ENCODE measurements around the gene CDKN2B-AS1. TPM values are rescaled to one million over a fixed set of nuclear protein-coding genes. Genes with fewer than 3 reads are reported as not detected.

CDKN2B-AS1 gene
- total RNA-seq, 1 donor from 2014 or later, result not detected

DNA sequence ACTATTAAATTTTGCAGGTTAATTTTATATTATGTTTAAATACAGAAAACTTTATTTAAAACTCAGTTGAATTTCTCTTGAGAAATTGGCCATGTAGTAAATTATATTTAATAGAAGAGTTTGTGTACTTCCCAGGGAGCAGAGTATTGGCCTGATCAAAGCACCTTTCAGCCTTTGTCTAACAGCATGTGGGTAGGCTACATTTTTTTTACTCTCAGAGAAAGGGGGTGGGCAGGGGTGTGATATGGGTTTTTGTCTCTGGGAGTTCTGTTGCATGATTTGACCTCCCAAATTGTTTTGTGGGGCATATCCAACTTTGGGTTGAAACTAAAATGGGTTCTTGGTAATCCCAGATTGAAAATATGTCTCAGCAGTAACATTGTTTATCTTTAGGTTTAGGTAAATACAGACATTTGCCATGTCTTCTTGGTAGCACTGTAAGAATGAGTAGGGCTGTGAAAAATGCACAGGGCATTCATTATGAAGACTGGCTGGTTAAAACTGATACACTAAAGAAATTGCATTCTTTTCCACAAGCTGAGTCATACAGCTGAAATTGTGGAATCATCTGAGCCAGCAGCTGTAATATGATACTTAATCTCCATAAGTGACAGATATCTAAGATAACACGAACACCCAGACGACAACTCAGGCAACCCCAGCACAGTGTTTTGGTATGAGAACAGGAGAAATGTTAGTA is 89.9 kb downstream of the CDKN2B-AS1 start:
- Histone ChIP-seq H3K4me1 (peaks cover 0 to 2% of the 10 kb centered on the region in 2 donors), H3K9me3 (no peaks in the 10 kb centered on the region), H3K27me3 (no peaks in the 10 kb centered on the region), H3K27ac (no peak overlapping the region), H3K36me3 (no peaks in the 10 kb centered on the region), H3K4me3 (no peak overlapping the region)
- TF ChIP-seq, protein P1, sequence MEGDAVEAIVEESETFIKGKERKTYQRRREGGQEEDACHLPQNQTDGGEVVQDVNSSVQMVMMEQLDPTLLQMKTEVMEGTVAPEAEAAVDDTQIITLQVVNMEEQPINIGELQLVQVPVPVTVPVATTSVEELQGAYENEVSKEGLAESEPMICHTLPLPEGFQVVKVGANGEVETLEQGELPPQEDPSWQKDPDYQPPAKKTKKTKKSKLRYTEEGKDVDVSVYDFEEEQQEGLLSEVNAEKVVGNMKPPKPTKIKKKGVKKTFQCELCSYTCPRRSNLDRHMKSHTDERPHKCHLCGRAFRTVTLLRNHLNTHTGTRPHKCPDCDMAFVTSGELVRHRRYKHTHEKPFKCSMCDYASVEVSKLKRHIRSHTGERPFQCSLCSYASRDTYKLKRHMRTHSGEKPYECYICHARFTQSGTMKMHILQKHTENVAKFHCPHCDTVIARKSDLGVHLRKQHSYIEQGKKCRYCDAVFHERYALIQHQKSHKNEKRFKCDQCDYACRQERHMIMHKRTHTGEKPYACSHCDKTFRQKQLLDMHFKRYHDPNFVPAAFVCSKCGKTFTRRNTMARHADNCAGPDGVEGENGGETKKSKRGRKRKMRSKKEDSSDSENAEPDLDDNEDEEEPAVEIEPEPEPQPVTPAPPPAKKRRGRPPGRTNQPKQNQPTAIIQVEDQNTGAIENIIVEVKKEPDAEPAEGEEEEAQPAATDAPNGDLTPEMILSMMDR (IDR thresholded peaks at IDR 0.05), result no peak
- intact Hi-C loops (cut with DNase I), result no loop called here
- DNase-seq (ENCODE audit: low spot score in 2 of 2), result no peak

DNA sequence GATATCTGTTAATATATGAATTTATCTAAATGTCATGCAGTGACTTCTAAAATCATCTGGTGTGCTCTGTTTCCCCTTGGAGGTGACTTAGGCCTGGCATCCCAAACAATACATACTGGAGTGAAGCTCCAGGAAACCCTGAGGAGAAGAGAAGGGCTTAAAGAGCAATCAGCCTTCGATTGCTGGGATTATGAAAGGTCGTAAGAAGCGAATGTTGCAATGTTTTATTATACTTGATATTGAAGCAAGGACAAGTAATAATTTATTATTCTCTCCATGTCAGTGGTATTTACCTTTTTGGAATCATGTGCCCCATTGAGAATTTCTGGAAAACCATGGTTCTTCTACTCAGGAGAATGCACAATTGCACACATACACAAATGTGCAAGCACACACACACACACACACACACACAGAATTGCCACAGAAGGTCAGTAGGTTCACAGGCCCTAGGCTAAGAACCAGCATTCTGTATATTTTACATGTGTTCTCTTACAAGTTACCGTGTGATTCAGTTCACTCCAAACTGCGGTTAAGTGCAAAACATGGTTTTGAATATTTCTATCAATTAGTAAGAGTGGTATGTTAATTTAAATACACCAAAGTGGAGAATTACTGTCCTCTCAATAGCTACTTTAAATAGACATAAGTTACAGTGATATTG is 93.6 kb downstream of the CDKN2B-AS1 start:
- H3K36me3 ChIP-seq, result no peaks in the 10 kb centered on the region
- no peak overlapping the region for H3K27ac ChIP-seq
- intact Hi-C loops (cut with DNase I), result no loop called here
- no peaks in the 10 kb centered on the region for H3K9me3 ChIP-seq
- TF ChIP-seq, protein P1 (IDR thresholded peaks at IDR 0.05), result no peak
- no peaks in the 10 kb centered on the region for H3K27me3 ChIP-seq
- no peaks in the 10 kb centered on the region for H3K4me1 ChIP-seq
- H3K4me3 ChIP-seq, result no peak overlapping the region
- no peak for DNase-seq (ENCODE audit: low spot score in 2 of 2)

DNA sequence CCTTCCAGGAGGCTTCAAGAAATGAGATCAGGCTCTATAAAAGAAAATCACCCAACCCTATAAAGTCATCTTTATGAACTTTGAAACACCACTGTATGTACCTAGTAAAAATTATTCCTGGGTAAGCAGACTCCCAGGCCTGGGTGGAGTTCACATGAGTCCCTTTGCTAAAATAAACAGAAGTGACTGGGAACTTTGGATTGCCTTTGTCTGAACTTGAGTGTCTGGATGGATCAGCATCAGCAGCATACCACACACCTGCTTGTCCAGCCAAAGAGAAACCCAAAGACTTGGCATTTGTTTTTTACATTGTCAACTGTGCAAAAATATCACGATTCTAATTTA is 94.1 kb downstream of the CDKN2B-AS1 start:
- Histone ChIP-seq H3K4me1 (no peaks in the 10 kb centered on the region), H3K4me3 (no peak overlapping the region), H3K27me3 (no peaks in the 10 kb centered on the region), H3K27ac (no peak overlapping the region), H3K9me3 (no peaks in the 10 kb centered on the region), H3K36me3 (no peaks in the 10 kb centered on the region)
- TF ChIP-seq, protein P1 (IDR thresholded peaks at IDR 0.05), result no peak
- intact Hi-C loops (cut with DNase I), result no loop called here
- no peak for DNase-seq (ENCODE audit: low spot score in 2 of 2)

DNA sequence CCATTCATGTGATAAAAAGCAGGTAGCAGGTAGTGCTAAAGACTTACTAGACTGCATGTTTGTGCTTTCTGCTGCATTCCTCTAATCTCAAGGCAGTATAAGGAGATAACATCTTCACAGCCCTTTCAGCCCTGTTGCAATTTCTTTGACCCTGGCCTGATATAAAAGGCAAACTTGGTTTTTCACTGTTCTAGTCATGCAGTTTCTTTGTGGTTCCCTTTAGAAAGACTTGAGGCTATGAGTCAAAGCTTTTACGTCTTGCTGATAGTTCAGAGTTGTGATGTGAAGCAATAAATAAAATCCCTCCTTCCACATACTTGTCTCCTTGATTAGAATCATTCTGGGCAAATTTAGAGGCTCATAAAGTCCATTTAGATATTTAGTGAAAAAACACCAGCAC is 103.1 kb downstream of the CDKN2B-AS1 start:
- DNase-seq (ENCODE audit: low spot score in 2 of 2), result no peak
- no peaks in the 10 kb centered on the region for H3K27me3 ChIP-seq
- H3K9me3 ChIP-seq, result no peaks in the 10 kb centered on the region
- no peaks in the 10 kb centered on the region for H3K36me3 ChIP-seq
- intact Hi-C loops (cut with DNase I), result no loop called here
- TF ChIP-seq, protein P1 (IDR thresholded peaks at IDR 0.05), result no peak
- no peak overlapping the region for H3K4me3 ChIP-seq
- H3K4me1 ChIP-seq, result no peaks in the 10 kb centered on the region
- H3K27ac ChIP-seq, result no peak overlapping the region

DNA sequence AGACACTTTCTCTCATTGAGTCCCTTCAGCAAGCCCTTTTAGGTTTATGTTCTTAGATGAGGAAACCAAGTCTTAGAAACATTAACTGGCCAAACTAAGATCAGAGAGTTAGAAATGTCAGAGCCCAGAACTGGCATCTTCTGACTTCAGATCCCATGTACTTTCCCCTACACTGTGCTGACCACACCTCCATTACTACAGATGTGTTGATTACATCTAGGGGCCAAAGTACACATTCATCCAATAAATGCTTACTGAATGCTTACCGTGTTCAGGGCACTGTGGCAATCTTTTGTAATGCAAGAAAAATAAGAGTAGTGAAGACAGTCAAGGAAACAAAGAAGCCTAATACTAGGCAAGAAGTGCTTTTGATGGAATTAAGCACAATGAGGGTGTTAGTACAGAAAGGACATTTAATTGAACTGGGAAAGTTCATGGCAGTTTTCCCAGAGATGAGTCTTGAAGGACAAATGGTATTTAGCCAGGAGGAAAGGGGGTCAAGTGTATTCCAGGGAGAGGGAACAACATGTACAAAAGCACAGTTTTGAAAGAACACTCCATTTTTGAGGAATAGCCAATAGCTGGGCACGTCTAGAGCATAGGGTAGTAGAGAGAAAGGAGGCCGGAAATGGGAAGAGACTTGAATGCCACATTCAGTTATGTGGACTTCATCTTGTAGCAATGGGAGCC is 104.2 kb downstream of the CDKN2B-AS1 start:
- DNase-seq (ENCODE audit: low spot score in 2 of 2), result no peak
- TF ChIP-seq, protein P1 (IDR thresholded peaks at IDR 0.05), result no peak
- no peaks in the 10 kb centered on the region for H3K9me3 ChIP-seq
- no peak overlapping the region for H3K27ac ChIP-seq
- peaks cover 0 to 3% of the 10 kb centered on the region in 2 donors for H3K4me1 ChIP-seq
- intact Hi-C loops (cut with DNase I), result no loop called here
- no peaks in the 10 kb centered on the region for H3K27me3 ChIP-seq
- H3K4me3 ChIP-seq, result no peak overlapping the region
- no peaks in the 10 kb centered on the region for H3K36me3 ChIP-seq
